DOHH2 (cell line): ENCODE results near the gene ARHGEF7.

Experiments
- H3F3A ChIP-seq: fragments of 200-600 bp; sonication (generic), shearing (Covaris generic); 2 replicates; pipeline ENCODE4 v1.6.0; 2016; ENCODE audit warnings: antibody characterized with exemption, mild to moderate bottlenecking; ENCODE audit not compliant: control insufficient read depth, insufficient read depth
- H3K27ac ChIP-seq: fragments of 200-600 bp; sonication (generic); 2 replicates; pipeline ENCODE4 v1.5.1; 2014; ENCODE audit warnings: low read depth, mild to moderate bottlenecking, low read length, moderate library complexity
- H3K27me3 ChIP-seq: fragments of 200-600 bp; sonication (generic); 2 replicates; pipeline ENCODE4 v1.6.1; 2014; ENCODE audit warnings: mild to moderate bottlenecking, low read length, mixed read lengths; ENCODE audit not compliant: control insufficient read depth
- H3K36me3 ChIP-seq: fragments of 200-600 bp; sonication (generic); 2 replicates; pipeline ENCODE4 v1.6.1; 2014; ENCODE audit warnings: mild to moderate bottlenecking, low read length, moderate library complexity, mixed read lengths; ENCODE audit not compliant: control insufficient read depth
- H3K4me1 ChIP-seq: fragments of 200-600 bp; sonication (generic); 2 replicates; pipeline ENCODE4 v1.6.1; 2014; ENCODE audit warnings: mild to moderate bottlenecking, low read length, mixed read lengths; ENCODE audit not compliant: control insufficient read depth
- H3K4me2 ChIP-seq: fragments of 200-600 bp; sonication (generic); 2 replicates; pipeline ENCODE4 v1.6.0; 2014; ENCODE audit warnings: mild to moderate bottlenecking, low read length, moderate library complexity
- H3K4me3 ChIP-seq: fragments of 200-600 bp; sonication (generic); 2 replicates; pipeline ENCODE4 v1.5.1; 2014; ENCODE audit warnings: mild to moderate bottlenecking, low read length, mixed read lengths
- H3K79me2 ChIP-seq: fragments of 200-600 bp; sonication (generic); 2 replicates; pipeline ENCODE4 v1.6.1; 2014; ENCODE audit warnings: mild to moderate bottlenecking, low read length, mixed read lengths; ENCODE audit not compliant: control insufficient read depth
- H3K9me2 ChIP-seq: fragments of 200-600 bp; sonication (generic); replicated peaks from 2 replicates; pipeline ENCODE4 v1.6.1; 2014; ENCODE audit warnings: mild to moderate bottlenecking, low read length, mixed read lengths; ENCODE audit not compliant: control insufficient read depth
- H3K9me3 ChIP-seq: fragments of 200-600 bp; sonication (generic); 2 replicates; pipeline ENCODE4 v1.6.1; 2014; ENCODE audit warnings: antibody characterized with exemption, low read length, mixed read lengths; ENCODE audit not compliant: control insufficient read depth, insufficient read depth
- H4K20me1 ChIP-seq: fragments of 200-600 bp; sonication (generic); 2 replicates; pipeline ENCODE4 v1.6.0; 2014; ENCODE audit warnings: low read depth, mild to moderate bottlenecking, antibody characterized with exemption, low read length, moderate library complexity; ENCODE audit not compliant: control insufficient read depth, insufficient read depth
- EZH2phosphoT487 ChIP-seq: fragments of 200-600 bp; sonication (generic); IDR thresholded peaks from 2 replicates; pipeline ENCODE4 v1.6.1; 2017; ENCODE audit warnings: borderline replicate concordance, mild to moderate bottlenecking, antibody characterized with exemption, low read length, moderate library complexity, mixed read lengths
- TF ChIP-seq, protein P1 (sequence below): fragments of 200-600 bp; sonication (generic); IDR thresholded peaks from one replicate; pipeline ENCODE4 v1.5.1; 2014; ENCODE audit warnings: antibody characterized with exemption, mild to moderate bottlenecking, low read depth, low read length; ENCODE audit not compliant: poor library complexity, severe bottlenecking

ARHGEF7 gene

DNA sequence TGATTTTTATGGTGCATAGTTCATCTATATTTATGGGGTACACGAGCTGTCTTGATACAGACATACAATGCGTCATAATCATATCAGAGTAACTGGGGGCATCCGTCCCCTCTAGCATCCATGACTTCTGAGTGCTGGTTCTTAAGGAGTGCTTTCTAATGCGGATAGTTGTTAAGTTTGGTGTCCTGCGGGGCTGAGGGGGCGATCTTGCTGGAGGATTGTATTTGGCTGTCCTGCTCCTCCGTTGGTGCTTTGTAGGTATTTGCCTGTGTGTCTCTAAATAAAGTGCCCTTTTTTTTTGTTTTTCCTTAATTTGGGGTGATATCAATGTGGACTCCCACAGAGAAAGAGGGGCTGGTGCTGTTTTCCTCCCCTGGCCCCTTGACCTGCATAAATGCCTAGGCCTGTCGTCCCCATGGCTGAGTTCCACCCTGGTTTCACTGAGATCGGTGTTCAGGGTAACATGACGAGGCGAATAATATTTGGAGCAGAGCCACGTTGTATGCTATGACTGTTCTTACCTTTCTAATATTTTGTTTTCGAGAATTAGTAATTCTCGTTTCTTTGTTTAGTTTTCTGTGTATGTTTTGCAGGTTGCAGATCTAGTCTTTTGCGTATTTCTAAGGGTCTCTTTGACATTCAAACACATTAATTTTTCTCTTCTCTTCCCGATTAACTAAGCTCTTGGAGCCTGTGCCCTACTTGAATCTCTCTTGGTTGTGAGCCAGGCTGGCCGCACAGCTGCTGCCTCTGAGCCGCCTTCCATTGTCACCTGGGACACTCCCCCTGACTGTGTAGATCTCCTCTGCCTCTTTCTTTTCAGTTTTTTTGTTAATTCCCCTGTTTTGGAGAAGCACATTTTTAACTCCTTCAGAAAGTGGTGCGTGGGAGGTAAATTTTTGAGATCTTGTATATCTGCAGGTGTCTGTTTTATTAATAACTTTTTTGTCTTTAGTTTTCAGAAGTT, 100.3 kb downstream of the ARHGEF7 start:
- H3F3A ChIP-seq: no peaks in the 10 kb centered on the region; the same call in 1 of the 2 replicates
- H3K27ac ChIP-seq: no peak overlapping the region
- peaks cover 57% of the 10 kb centered on the region for H3K4me1 ChIP-seq
- H3K4me3 ChIP-seq: peak overlapping the region; percentile 13; the same call in 1 of the 2 replicates
- H3K79me2 ChIP-seq: peaks cover 100% of the 10 kb centered on the region
- H3K4me2 ChIP-seq: peak overlapping the region; percentile 37
- H3K9me3 ChIP-seq: no peaks in the 10 kb centered on the region
- peaks cover 86% of the 10 kb centered on the region for H3K36me3 ChIP-seq
- peaks cover 61% of the 10 kb centered on the region for H4K20me1 ChIP-seq
- TF ChIP-seq EZH2phosphoT487: no peak
- TF ChIP-seq, protein P1, sequence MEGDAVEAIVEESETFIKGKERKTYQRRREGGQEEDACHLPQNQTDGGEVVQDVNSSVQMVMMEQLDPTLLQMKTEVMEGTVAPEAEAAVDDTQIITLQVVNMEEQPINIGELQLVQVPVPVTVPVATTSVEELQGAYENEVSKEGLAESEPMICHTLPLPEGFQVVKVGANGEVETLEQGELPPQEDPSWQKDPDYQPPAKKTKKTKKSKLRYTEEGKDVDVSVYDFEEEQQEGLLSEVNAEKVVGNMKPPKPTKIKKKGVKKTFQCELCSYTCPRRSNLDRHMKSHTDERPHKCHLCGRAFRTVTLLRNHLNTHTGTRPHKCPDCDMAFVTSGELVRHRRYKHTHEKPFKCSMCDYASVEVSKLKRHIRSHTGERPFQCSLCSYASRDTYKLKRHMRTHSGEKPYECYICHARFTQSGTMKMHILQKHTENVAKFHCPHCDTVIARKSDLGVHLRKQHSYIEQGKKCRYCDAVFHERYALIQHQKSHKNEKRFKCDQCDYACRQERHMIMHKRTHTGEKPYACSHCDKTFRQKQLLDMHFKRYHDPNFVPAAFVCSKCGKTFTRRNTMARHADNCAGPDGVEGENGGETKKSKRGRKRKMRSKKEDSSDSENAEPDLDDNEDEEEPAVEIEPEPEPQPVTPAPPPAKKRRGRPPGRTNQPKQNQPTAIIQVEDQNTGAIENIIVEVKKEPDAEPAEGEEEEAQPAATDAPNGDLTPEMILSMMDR: no peak
- H3K9me2 ChIP-seq: no peaks in the 10 kb centered on the region
- H3K27me3 ChIP-seq: no peaks in the 10 kb centered on the region

DNA sequence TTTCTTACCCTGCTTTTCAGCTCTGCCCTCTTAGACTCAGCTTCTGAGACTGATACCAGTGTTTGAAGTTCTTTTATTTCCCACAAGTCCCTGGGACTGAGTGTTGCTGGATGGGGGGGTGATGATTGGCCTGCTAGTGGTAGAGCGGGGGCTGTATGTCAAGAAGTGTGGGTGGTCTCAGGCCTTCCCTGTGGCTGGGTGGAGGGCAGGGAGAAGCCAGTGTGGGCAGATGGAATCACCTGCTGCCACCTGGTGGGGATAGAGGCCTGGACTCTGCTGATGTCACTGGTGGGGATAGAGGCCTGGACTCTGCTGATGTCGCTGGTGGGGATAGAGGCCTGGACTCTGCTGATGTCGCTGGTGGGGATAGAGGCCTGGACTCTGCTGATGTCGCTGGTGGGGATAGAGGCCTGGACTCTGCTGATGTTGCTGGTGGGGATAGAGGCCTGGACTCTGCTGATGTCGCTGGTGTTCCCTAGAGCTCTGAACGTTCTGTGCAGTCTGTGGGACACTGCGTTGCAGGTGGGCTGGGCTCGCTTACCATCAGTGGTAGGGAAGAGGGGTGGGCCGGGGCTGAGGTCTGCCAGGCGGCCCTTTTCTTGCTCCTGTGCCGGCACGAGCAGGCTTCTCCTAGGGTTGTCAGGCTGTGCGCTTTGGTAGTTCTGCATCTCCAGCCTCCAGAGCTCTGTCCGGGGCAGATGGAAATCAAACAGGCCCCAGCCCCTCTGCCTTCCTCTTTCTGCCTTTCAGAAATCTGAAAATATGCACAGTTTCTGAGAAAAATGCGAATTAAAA, 101.3 kb downstream of the ARHGEF7 start:
- Histone ChIP-seq H3K9me3 (no peaks in the 10 kb centered on the region), H3K4me3 (no peak overlapping the region), H3K79me2 (peaks cover 94% of the 10 kb centered on the region), H3K27ac (no peak overlapping the region), H3F3A (no peaks in the 10 kb centered on the region; the same call in 1 of the 2 replicates), H3K4me1 (peaks cover 49% of the 10 kb centered on the region), H3K9me2 (no peaks in the 10 kb centered on the region), H3K4me2 (peak overlapping the region; percentile 37; the same call in 1 of the 2 replicates), H3K27me3 (no peaks in the 10 kb centered on the region), H3K36me3 (peaks cover 80% of the 10 kb centered on the region), H4K20me1 (peaks cover 54% of the 10 kb centered on the region)
- TF ChIP-seq EZH2phosphoT487: no peak
- TF ChIP-seq, protein P1: peak; percentile 63

DNA sequence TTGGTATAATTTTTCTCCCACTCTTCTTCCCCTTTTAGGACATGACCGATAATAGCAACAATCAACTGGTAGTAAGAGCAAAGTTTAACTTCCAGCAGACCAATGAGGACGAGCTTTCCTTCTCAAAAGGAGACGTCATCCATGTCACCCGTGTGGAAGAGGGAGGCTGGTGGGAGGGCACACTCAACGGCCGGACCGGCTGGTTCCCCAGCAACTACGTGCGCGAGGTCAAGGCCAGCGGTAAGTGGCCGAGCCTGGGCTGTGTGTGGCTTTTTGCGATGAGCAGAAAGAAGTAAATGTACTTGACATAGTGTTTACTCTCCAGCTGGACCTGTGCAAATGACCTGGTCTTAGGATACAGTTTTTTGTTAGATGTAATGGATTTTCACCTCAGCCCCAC, 102.5 kb downstream of the ARHGEF7 start:
- Histone ChIP-seq H4K20me1 (peaks cover 45% of the 10 kb centered on the region), H3K27ac (no peak overlapping the region), H3K79me2 (peaks cover 90% of the 10 kb centered on the region), H3F3A (peaks cover under 1% of the 10 kb centered on the region; the same call in 1 of the 2 replicates), H3K4me3 (no peak overlapping the region), H3K36me3 (peaks cover 69% of the 10 kb centered on the region), H3K9me3 (no peaks in the 10 kb centered on the region), H3K9me2 (no peaks in the 10 kb centered on the region), H3K4me2 (no peak overlapping the region), H3K4me1 (peaks cover 36% of the 10 kb centered on the region), H3K27me3 (no peaks in the 10 kb centered on the region)
- TF ChIP-seq, protein P1: no peak
- TF ChIP-seq EZH2phosphoT487: no peak
